Bladder microvascular endothelial cell (primary cell): Measurements from ENCODE around the gene MS4A2. TPM values are rescaled to one million over a fixed set of nuclear protein-coding genes. Genes with fewer than 3 reads are reported as not detected.

ENCODE experiments used
- total RNA-seq: library from RNA; depleted of rRNA; stranded (reverse); fragments of >200 nt; gene quantifications from 2 replicates; pipeline ENCODE4 v1.2.3, GENCODE V29; 2014

MS4A2 gene
- not detected in 2 replicates for total RNA-seq

GRCh38 chr11:60088364-60088763 lies at the start of gene MS4A2:
MS4A2 (plus strand) TSS chr11:60088664; CDS start chr11:60088766, 102 bp downstream.

GRCh38 chr11:60040109-60040508 lies 48.4 kb upstream of the MS4A2 start, which contains the start of gene OOSP2:
OOSP2 (plus strand) TSS chr11:60040409; CDS start chr11:60040460, 51 bp downstream.

GRCh38 chr11:60056349-60056969 lies 32.0 kb upstream of the MS4A2 start, which contains the start of gene MS4A3:
MS4A3 (plus strand) TSS chr11:60056665; CDS start chr11:60061161, 4,496 bp downstream.

Other genes starting within 250 kb of the MS4A2 start
- not detected in 2 replicates for gene CBLIF, start 243.2 kb upstream of the MS4A2 start, total RNA-seq
- not detected in 2 replicates for gene TCN1, start 222.2 kb upstream of the MS4A2 start, total RNA-seq
- gene OOSP3, start 209.9 kb upstream of the MS4A2 start, total RNA-seq = not detected in 2 replicates
- not detected in 2 replicates for gene OOSP1, start 150.2 kb upstream of the MS4A2 start, total RNA-seq
- gene OOSP4A, start 124.6 kb upstream of the MS4A2 start, total RNA-seq = not detected in 2 replicates
- gene OOSP4B, start 71.5 kb upstream of the MS4A2 start, total RNA-seq = not detected in 2 replicates
- gene OOSP2, start 48.3 kb upstream of the MS4A2 start, total RNA-seq = not detected in 2 replicates
- not detected in 2 replicates for gene MS4A3, start 32.0 kb upstream of the MS4A2 start, total RNA-seq
- 0.65 and 0.88 TPM in 2 replicates for gene MS4A6A, start 94.4 kb downstream of the MS4A2 start, total RNA-seq
- gene MS4A4E, start 154.5 kb downstream of the MS4A2 start, total RNA-seq = not detected in 2 replicates
- gene MS4A4A, start 192.0 kb downstream of the MS4A2 start, total RNA-seq = not detected in 2 replicates
- not detected in 2 replicates for gene MS4A6E, start 238.6 kb downstream of the MS4A2 start, total RNA-seq